ENCODE data around the gene PRTN3.

GRCh38 chr19:791567-792305 is 49.1 kb upstream of the PRTN3 start:
- TF ChIP-seq ELF1 (IDR thresholded peaks at IDR 0.05) (no peak), CTCF (IDR thresholded peaks at IDR 0.05) (no peak), MXI1 (IDR thresholded peaks at IDR 0.05; ENCODE audit: low read depth, low read length) (no peak), USF2 (IDR thresholded peaks at IDR 0.05; ENCODE audit: borderline replicate concordance, low read depth, low read length) (no peak), JUND (IDR thresholded peaks at IDR 0.05) (no peak), POLR2AphosphoS5 (IDR thresholded peaks at IDR 0.05; ENCODE audit: low read depth, low read length) (no peak), SMC3 (IDR thresholded peaks at IDR 0.05; ENCODE audit: low read depth, low read length) (no peak), TAF1 (IDR thresholded peaks at IDR 0.05; ENCODE audit: borderline replicate concordance, low read depth, low read length) (no peak), EP300 (IDR thresholded peaks at IDR 0.05; ENCODE audit: borderline replicate concordance in 1 of 2, low read depth in 1 of 2, low read length in 1 of 2) (no peak), EZH2phosphoT487 (IDR thresholded peaks at IDR 0.05; ENCODE audit: borderline replicate concordance, low read depth) (no peak)
- TF ChIP-seq, protein P1, sequence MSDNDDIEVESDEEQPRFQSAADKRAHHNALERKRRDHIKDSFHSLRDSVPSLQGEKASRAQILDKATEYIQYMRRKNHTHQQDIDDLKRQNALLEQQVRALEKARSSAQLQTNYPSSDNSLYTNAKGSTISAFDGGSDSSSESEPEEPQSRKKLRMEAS (IDR thresholded peaks at IDR 0.05; ENCODE audit: low read depth): no peak

Data from SK-N-SH (cell line).